Esophagus squamous epithelium (tissue), 4 donors: ENCODE data around the gene EFNB1.

Experiments
- POLR2A ChIP-seq, 4 donors: fragments of 450-650 bp; IDR thresholded peaks; one replicate each; pipeline ENCODE4 v1.6.1; 2017; ENCODE audit warnings: antibody characterized with exemption in 4 of 4, mild to moderate bottlenecking in 4 of 4, moderate library complexity in 3 of 4
- TF ChIP-seq, protein P1 (sequence below), 6 experiments: fragments of 450-650 bp in 4 of 6; fragments of 200-600 bp in 2 of 6; sonication (generic) in 2 of 6; IDR thresholded peaks; one replicate each; pipeline ENCODE4 v1.5.1; 2016 to 2019; ENCODE audit warnings: antibody characterized with exemption in 6 of 6, mild to moderate bottlenecking in 4 of 6, moderate library complexity in 4 of 6

- no peak for TF ChIP-seq POLR2A (IDR thresholded peaks at IDR 0.05)
- TF ChIP-seq, protein P1, sequence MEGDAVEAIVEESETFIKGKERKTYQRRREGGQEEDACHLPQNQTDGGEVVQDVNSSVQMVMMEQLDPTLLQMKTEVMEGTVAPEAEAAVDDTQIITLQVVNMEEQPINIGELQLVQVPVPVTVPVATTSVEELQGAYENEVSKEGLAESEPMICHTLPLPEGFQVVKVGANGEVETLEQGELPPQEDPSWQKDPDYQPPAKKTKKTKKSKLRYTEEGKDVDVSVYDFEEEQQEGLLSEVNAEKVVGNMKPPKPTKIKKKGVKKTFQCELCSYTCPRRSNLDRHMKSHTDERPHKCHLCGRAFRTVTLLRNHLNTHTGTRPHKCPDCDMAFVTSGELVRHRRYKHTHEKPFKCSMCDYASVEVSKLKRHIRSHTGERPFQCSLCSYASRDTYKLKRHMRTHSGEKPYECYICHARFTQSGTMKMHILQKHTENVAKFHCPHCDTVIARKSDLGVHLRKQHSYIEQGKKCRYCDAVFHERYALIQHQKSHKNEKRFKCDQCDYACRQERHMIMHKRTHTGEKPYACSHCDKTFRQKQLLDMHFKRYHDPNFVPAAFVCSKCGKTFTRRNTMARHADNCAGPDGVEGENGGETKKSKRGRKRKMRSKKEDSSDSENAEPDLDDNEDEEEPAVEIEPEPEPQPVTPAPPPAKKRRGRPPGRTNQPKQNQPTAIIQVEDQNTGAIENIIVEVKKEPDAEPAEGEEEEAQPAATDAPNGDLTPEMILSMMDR (IDR thresholded peaks at IDR 0.05) = no peak
Observed at GRCh38 chrX:68851082-68851481, 22.3 kb downstream of the EFNB1 start.
